Prostate gland (tissue), 2 donors: ENCODE results near the gene FSIP1.

Experiments used
- POLR2AphosphoS5 ChIP-seq: sonication (generic); formaldehyde crosslinking; IDR thresholded peaks from one replicate; pipeline ENCODE4 v1.6.1; 2017; ENCODE audit warnings: antibody characterized with exemption
- TF ChIP-seq, protein P1 (sequence below), 4 experiments: fragments of 200-600 bp in 2 of 4; fragments of 450-650 bp in 2 of 4; sonication (generic) in 2 of 4; IDR thresholded peaks; 1 replicate in 3 of 4; 2 replicates in 1 of 4; pipeline ENCODE4 v1.5.1; 2016 to 2019; ENCODE audit warnings: antibody characterized with exemption in 4 of 4, mild to moderate bottlenecking in 2 of 4, moderate library complexity in 2 of 4

DNA sequence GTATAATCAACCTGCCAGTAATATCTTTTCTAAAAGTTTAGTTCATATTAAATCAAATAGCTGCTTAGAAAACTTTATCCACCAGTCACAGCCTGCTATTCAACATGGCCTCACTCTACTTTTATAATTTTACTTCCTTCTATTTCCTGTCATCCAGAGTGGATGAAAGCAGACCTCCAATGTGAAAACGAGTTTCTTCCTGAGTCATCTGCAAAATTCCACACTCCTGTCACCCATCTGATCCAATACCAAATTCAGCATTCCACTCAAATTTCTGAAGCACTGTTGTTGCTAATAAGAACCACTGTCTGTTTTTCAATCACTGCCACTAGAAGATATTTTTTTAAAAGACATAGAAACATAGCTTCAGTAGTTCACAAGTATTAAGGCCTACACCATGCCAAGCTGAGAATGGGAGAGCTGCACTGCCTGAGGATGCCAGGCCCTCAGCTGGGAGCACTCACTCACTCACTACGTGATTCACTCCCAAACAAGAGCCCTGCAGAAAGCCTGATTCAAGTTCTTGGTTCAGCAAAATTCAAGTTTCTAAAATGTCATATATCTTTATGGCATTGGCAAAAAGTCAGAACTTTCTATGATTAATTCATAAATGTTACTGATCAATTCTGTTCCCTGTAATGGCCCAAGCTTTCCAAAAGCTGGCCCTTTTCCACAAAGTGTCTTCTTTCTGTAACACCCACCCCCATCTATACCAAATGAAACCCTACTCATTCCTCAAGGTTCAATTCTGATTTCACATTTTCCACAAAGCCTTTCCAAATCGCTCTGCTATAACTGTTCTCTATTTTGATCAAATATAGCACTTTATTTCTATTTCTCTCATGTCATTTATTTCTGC lies 82.9 kb downstream of the FSIP1 start:
- TF ChIP-seq, protein P1, sequence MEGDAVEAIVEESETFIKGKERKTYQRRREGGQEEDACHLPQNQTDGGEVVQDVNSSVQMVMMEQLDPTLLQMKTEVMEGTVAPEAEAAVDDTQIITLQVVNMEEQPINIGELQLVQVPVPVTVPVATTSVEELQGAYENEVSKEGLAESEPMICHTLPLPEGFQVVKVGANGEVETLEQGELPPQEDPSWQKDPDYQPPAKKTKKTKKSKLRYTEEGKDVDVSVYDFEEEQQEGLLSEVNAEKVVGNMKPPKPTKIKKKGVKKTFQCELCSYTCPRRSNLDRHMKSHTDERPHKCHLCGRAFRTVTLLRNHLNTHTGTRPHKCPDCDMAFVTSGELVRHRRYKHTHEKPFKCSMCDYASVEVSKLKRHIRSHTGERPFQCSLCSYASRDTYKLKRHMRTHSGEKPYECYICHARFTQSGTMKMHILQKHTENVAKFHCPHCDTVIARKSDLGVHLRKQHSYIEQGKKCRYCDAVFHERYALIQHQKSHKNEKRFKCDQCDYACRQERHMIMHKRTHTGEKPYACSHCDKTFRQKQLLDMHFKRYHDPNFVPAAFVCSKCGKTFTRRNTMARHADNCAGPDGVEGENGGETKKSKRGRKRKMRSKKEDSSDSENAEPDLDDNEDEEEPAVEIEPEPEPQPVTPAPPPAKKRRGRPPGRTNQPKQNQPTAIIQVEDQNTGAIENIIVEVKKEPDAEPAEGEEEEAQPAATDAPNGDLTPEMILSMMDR (IDR thresholded peaks at IDR 0.05), result no peak
- TF ChIP-seq POLR2AphosphoS5, result no peak
